Measurements from ENCODE around the gene CEMIP2.

CEMIP2 gene

DNA sequence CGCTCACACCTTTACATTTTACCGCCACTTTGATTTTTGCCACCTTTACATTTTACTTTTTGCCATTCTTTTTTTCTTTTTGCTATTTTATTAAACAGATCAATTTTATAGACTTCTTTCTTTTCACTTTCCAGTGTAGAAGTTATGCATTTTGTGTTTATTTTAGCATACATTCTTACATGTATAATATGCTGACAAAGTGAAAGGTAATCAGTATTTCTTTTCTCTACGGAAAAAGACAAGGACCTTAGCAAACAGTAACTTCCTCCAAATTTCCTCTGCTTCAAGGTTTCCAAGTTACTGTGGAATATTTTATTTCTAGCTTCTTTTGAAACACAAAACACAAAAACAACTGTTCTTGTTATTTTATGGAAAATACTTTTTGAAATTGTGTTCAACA is 97.0 kb downstream of the CEMIP2 start:
- Histone ChIP-seq H2AK5ac (ENCODE audit: low read length) (no peak overlapping the region), H3K23ac (ENCODE audit: low read length) (no peak overlapping the region), H3K4ac (ENCODE audit: low read depth, low read length) (no peak overlapping the region), H4K5ac (ENCODE audit: low read length) (no peak overlapping the region), H2BK120ac (ENCODE audit: low read depth, low read length) (no peak overlapping the region), H3K4me3 (ENCODE audit: low read length) (no peak overlapping the region), H3K36me3 (ENCODE audit: control insufficient read depth, insufficient read depth, low read length) (no peaks in the 10 kb centered on the region), H3K18ac (ENCODE audit: low read length) (no peak overlapping the region), H3K4me1 (ENCODE audit: control insufficient read depth, low read depth, low read length) (no peaks in the 10 kb centered on the region), H2BK5ac (ENCODE audit: low read length) (no peak overlapping the region), H3K9ac (ENCODE audit: low read length) (no peak overlapping the region), H3K27me3 (ENCODE audit: insufficient read depth, low read length, poor library complexity) (no peaks in the 10 kb centered on the region), H3K27ac (ENCODE audit: low read depth, low read length) (no peak overlapping the region), H3K79me2 (ENCODE audit: control insufficient read depth, insufficient read depth, low read length) (no peaks in the 10 kb centered on the region), H3K56ac (ENCODE audit: low read length) (no peak overlapping the region), H3K4me2 (ENCODE audit: low read length) (no peak overlapping the region), H3K79me1 (ENCODE audit: low read length) (no peaks in the 10 kb centered on the region), H4K8ac (ENCODE audit: low read depth, low read length) (no peak overlapping the region), H2BK15ac (replicated peaks; ENCODE audit: low read depth) (no peak overlapping the region)
- WGBS (ENCODE audit: extremely low coverage, insufficient coverage, low lambda C conversion rate) = no CpG with 5 or more reads among the region's 3 CpGs
- no peak for DNase-seq

DNA sequence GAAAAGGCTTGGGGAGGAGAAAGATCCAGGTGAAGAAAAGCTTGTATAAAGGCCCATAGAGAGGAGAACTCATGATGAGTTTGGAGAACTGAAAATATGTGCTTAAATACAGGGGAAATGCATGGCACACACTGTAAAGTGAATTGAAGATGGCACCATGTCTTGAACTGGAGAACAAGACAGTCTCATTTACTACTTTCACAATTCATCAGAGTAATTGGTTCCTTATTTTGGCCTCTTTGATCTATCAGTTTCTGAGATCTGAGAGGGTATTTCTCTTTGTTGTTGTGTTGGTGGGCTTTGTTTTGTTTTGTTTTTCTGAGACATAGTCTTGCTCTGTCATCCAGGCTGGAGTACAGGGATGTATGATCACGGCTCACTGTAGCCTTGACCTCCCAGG is 98.2 kb downstream of the CEMIP2 start:
- Histone ChIP-seq H3K36me3 (ENCODE audit: control insufficient read depth, insufficient read depth, low read length) (no peaks in the 10 kb centered on the region), H3K4ac (ENCODE audit: low read depth, low read length) (no peak overlapping the region), H2BK120ac (ENCODE audit: low read depth, low read length) (no peak overlapping the region), H4K8ac (ENCODE audit: low read depth, low read length) (no peak overlapping the region), H3K23ac (ENCODE audit: low read length) (no peak overlapping the region), H3K79me2 (ENCODE audit: control insufficient read depth, insufficient read depth, low read length) (no peaks in the 10 kb centered on the region), H3K18ac (ENCODE audit: low read length) (no peak overlapping the region), H3K56ac (ENCODE audit: low read length) (no peak overlapping the region), H2BK5ac (ENCODE audit: low read length) (no peak overlapping the region), H2AK5ac (ENCODE audit: low read length) (no peak overlapping the region), H4K5ac (ENCODE audit: low read length) (no peak overlapping the region), H3K4me1 (ENCODE audit: control insufficient read depth, low read depth, low read length) (no peaks in the 10 kb centered on the region), H3K79me1 (ENCODE audit: low read length) (no peaks in the 10 kb centered on the region), H2BK15ac (replicated peaks; ENCODE audit: low read depth) (no peak overlapping the region), H3K27me3 (ENCODE audit: insufficient read depth, low read length, poor library complexity) (no peaks in the 10 kb centered on the region), H3K27ac (ENCODE audit: low read depth, low read length) (no peak overlapping the region), H3K4me3 (ENCODE audit: low read length) (no peak overlapping the region), H3K9ac (ENCODE audit: low read length) (no peak overlapping the region), H3K4me2 (ENCODE audit: low read length) (no peak overlapping the region)
- WGBS (ENCODE audit: extremely low coverage, insufficient coverage, low lambda C conversion rate) = no CpG with 5 or more reads among the region's 1 CpG
- DNase-seq = no peak

GRCh38 chr9:71669284-71669995 is 98.9 kb downstream of the CEMIP2 start:
- no peak for DNase-seq
- H3K56ac ChIP-seq (ENCODE audit: low read length) = no peak overlapping the region
- H3K4me3 ChIP-seq (ENCODE audit: low read length) = no peak overlapping the region
- no peak overlapping the region for H2BK120ac ChIP-seq (ENCODE audit: low read depth, low read length)
- H3K9ac ChIP-seq (ENCODE audit: low read length) = no peak overlapping the region
- no peaks in the 10 kb centered on the region for H3K79me2 ChIP-seq (ENCODE audit: control insufficient read depth, insufficient read depth, low read length)
- H4K5ac ChIP-seq (ENCODE audit: low read length) = no peak overlapping the region
- H3K4me1 ChIP-seq (ENCODE audit: control insufficient read depth, low read depth, low read length) = no peaks in the 10 kb centered on the region
- no peaks in the 10 kb centered on the region for H3K27me3 ChIP-seq (ENCODE audit: insufficient read depth, low read length, poor library complexity)
- no peak overlapping the region for H3K27ac ChIP-seq (ENCODE audit: low read depth, low read length)
- no peak overlapping the region for H3K23ac ChIP-seq (ENCODE audit: low read length)
- H3K79me1 ChIP-seq (ENCODE audit: low read length) = no peaks in the 10 kb centered on the region
- H3K4ac ChIP-seq (ENCODE audit: low read depth, low read length) = no peak overlapping the region
- H4K8ac ChIP-seq (ENCODE audit: low read depth, low read length) = no peak overlapping the region
- no peak overlapping the region for H3K4me2 ChIP-seq (ENCODE audit: low read length)
- no peak overlapping the region for H2BK15ac ChIP-seq (replicated peaks; ENCODE audit: low read depth)
- H2BK5ac ChIP-seq (ENCODE audit: low read length) = no peak overlapping the region
- WGBS (ENCODE audit: extremely low coverage, insufficient coverage, low lambda C conversion rate) = no CpG with 5 or more reads among the region's 3 CpGs
- H3K18ac ChIP-seq (ENCODE audit: low read length) = no peak overlapping the region
- H2AK5ac ChIP-seq (ENCODE audit: low read length) = no peak overlapping the region
- no peaks in the 10 kb centered on the region for H3K36me3 ChIP-seq (ENCODE audit: control insufficient read depth, insufficient read depth, low read length)

- no peak overlapping the region for H3K4ac ChIP-seq (ENCODE audit: low read depth, low read length)
- H3K23ac ChIP-seq (ENCODE audit: low read length) = no peak overlapping the region
- no peak overlapping the region for H4K5ac ChIP-seq (ENCODE audit: low read length)
- H3K79me1 ChIP-seq (ENCODE audit: low read length) = no peaks in the 10 kb centered on the region
- no peak for DNase-seq
- H2AK5ac ChIP-seq (ENCODE audit: low read length) = no peak overlapping the region
- H4K8ac ChIP-seq (ENCODE audit: low read depth, low read length) = no peak overlapping the region
- no peaks in the 10 kb centered on the region for H3K79me2 ChIP-seq (ENCODE audit: control insufficient read depth, insufficient read depth, low read length)
- no peak overlapping the region for H3K4me3 ChIP-seq (ENCODE audit: low read length)
- H3K4me2 ChIP-seq (ENCODE audit: low read length) = no peak overlapping the region
- H3K27ac ChIP-seq (ENCODE audit: low read depth, low read length) = no peak overlapping the region
- H3K18ac ChIP-seq (ENCODE audit: low read length) = no peak overlapping the region
- no peak overlapping the region for H2BK5ac ChIP-seq (ENCODE audit: low read length)
- H2BK15ac ChIP-seq (replicated peaks; ENCODE audit: low read depth) = no peak overlapping the region
- H3K4me1 ChIP-seq (ENCODE audit: control insufficient read depth, low read depth, low read length) = no peaks in the 10 kb centered on the region
- no peak overlapping the region for H3K56ac ChIP-seq (ENCODE audit: low read length)
- no peak overlapping the region for H3K9ac ChIP-seq (ENCODE audit: low read length)
- no peak overlapping the region for H2BK120ac ChIP-seq (ENCODE audit: low read depth, low read length)
- no CpG with 5 or more reads among the region's 2 CpGs for WGBS (ENCODE audit: extremely low coverage, insufficient coverage, low lambda C conversion rate)
- no peaks in the 10 kb centered on the region for H3K36me3 ChIP-seq (ENCODE audit: control insufficient read depth, insufficient read depth, low read length)
- H3K27me3 ChIP-seq (ENCODE audit: insufficient read depth, low read length, poor library complexity) = no peaks in the 10 kb centered on the region
These were observed 99.6 kb downstream of the CEMIP2 start for GRCh38 chr9:71668717-71669116.

DNA sequence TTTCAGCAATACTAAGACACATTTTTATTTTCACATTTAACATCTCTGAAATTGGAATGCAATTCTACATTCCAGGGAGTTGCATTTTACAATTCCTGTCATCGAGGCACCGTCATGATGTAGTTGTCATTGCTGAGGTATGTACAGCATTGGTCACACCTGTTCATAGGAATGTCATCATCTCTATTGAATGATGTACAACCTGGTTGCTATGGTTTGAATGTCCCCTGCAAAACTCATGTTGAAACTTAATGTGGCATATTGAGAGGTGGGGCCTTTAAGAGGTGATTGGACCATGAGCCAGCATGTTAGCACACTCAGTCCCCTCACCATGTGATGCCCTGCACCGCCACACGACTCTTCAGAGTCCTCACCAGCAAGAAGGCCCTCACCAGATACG is 103.1 kb downstream of the CEMIP2 start:
- Histone ChIP-seq H2AK5ac (ENCODE audit: low read length) (no peak overlapping the region), H2BK15ac (replicated peaks; ENCODE audit: low read depth) (no peak overlapping the region), H3K4me1 (ENCODE audit: control insufficient read depth, low read depth, low read length) (peaks cover 3% of the 10 kb centered on the region), H3K27me3 (ENCODE audit: insufficient read depth, low read length, poor library complexity) (no peaks in the 10 kb centered on the region), H3K4me3 (ENCODE audit: low read length) (no peak overlapping the region), H4K8ac (ENCODE audit: low read depth, low read length) (no peak overlapping the region), H3K27ac (ENCODE audit: low read depth, low read length) (no peak overlapping the region), H2BK5ac (ENCODE audit: low read length) (no peak overlapping the region), H3K79me1 (ENCODE audit: low read length) (no peaks in the 10 kb centered on the region), H3K79me2 (ENCODE audit: control insufficient read depth, insufficient read depth, low read length) (no peaks in the 10 kb centered on the region), H3K9ac (ENCODE audit: low read length) (no peak overlapping the region), H3K4ac (ENCODE audit: low read depth, low read length) (no peak overlapping the region), H3K23ac (ENCODE audit: low read length) (no peak overlapping the region), H2BK120ac (ENCODE audit: low read depth, low read length) (no peak overlapping the region), H3K4me2 (ENCODE audit: low read length) (no peak overlapping the region), H3K36me3 (ENCODE audit: control insufficient read depth, insufficient read depth, low read length) (no peaks in the 10 kb centered on the region), H3K56ac (ENCODE audit: low read length) (no peak overlapping the region), H3K18ac (ENCODE audit: low read length) (no peak overlapping the region), H4K5ac (ENCODE audit: low read length) (no peak overlapping the region)
- no CpG with 5 or more reads among the region's 5 CpGs for WGBS (ENCODE audit: extremely low coverage, insufficient coverage, low lambda C conversion rate)
- peak; percentile 25 for DNase-seq

DNA sequence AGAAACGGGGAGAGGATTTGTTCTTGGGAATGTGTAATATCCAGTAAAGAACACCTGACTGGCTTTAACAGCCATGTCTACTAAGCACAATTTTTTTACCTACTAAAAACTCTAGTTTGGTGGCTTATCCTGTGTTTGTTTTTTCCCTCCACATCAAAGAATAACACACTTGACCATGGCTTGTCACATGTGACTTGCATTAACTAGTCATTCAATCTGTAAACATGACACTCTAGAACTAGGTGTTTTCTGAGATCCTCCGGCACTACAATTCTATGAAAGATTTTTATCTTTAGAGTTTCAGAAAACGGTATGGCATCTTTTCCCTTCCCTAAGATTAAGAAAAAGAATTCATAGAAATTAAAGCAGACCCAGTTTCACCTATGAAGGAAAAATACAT is 103.7 kb downstream of the CEMIP2 start:
- H3K4me3 ChIP-seq (ENCODE audit: low read length) = no peak overlapping the region
- H2BK15ac ChIP-seq (replicated peaks; ENCODE audit: low read depth) = no peak overlapping the region
- no peak overlapping the region for H3K27ac ChIP-seq (ENCODE audit: low read depth, low read length)
- no peaks in the 10 kb centered on the region for H3K36me3 ChIP-seq (ENCODE audit: control insufficient read depth, insufficient read depth, low read length)
- no peaks in the 10 kb centered on the region for H3K27me3 ChIP-seq (ENCODE audit: insufficient read depth, low read length, poor library complexity)
- H2BK5ac ChIP-seq (ENCODE audit: low read length) = no peak overlapping the region
- no peak overlapping the region for H4K8ac ChIP-seq (ENCODE audit: low read depth, low read length)
- no peak overlapping the region for H3K9ac ChIP-seq (ENCODE audit: low read length)
- H3K4ac ChIP-seq (ENCODE audit: low read depth, low read length) = no peak overlapping the region
- H4K5ac ChIP-seq (ENCODE audit: low read length) = no peak overlapping the region
- WGBS (ENCODE audit: extremely low coverage, insufficient coverage, low lambda C conversion rate) = no CpG with 5 or more reads among the region's 3 CpGs
- H3K79me1 ChIP-seq (ENCODE audit: low read length) = no peaks in the 10 kb centered on the region
- no peak overlapping the region for H2AK5ac ChIP-seq (ENCODE audit: low read length)
- no peak for DNase-seq
- H3K4me1 ChIP-seq (ENCODE audit: control insufficient read depth, low read depth, low read length) = peaks cover 3% of the 10 kb centered on the region
- H3K4me2 ChIP-seq (ENCODE audit: low read length) = no peak overlapping the region
- H3K56ac ChIP-seq (ENCODE audit: low read length) = no peak overlapping the region
- no peak overlapping the region for H3K18ac ChIP-seq (ENCODE audit: low read length)
- no peak overlapping the region for H3K23ac ChIP-seq (ENCODE audit: low read length)
- H3K79me2 ChIP-seq (ENCODE audit: control insufficient read depth, insufficient read depth, low read length) = no peaks in the 10 kb centered on the region
- H2BK120ac ChIP-seq (ENCODE audit: low read depth, low read length) = no peak overlapping the region
